ENCODE data around the gene CDK14. TPM values are rescaled to one million over a fixed set of nuclear protein-coding genes. Genes with fewer than 3 reads are reported as not detected.

The CDK14 gene
- total RNA-seq, 1 experiment from 2014 or later = 57.9 TPM

GRCh38 chr7:90910136-90910535 lies 314.0 kb downstream of the CDK14 start (continued):
- TF ChIP-seq ZBTB43 (CRISPR knock-in tag; IDR thresholded peaks at IDR 0.05) (no peak), FOXJ3 (CRISPR knock-in tag; IDR thresholded peaks at IDR 0.05; ENCODE audit: borderline replicate concordance) (no peak), E2F5 (CRISPR knock-in tag; IDR thresholded peaks at IDR 0.05) (no peak), TEAD4 (CRISPR knock-in tag; IDR thresholded peaks at IDR 0.05) (no peak), AR (CRISPR knock-in tag; IDR thresholded peaks at IDR 0.05) (no peak), PRDM15 (CRISPR knock-in tag; IDR thresholded peaks at IDR 0.05) (no peak), IRF2 (CRISPR knock-in tag; IDR thresholded peaks at IDR 0.05; ENCODE audit: borderline replicate concordance, low read depth) (no peak)

GRCh38 chr7:90916319-90916718 lies 320.2 kb downstream of the CDK14 start:
- no peaks in the 10 kb centered on the region for H3K27me3 Mint-ChIP-seq (ENCODE audit: low read depth)
- POLR2A ChIA-PET = no interaction called here
- peaks cover 15% of the 10 kb centered on the region for H3K4me1 Mint-ChIP-seq
- no peak for TF ChIP-seq MXD4 (CRISPR knock-in tag; IDR thresholded peaks at IDR 0.05; ENCODE audit: borderline replicate concordance)
- no peak for TF ChIP-seq TEAD4 (CRISPR knock-in tag; IDR thresholded peaks at IDR 0.05)
- TF ChIP-seq TCF7 (CRISPR knock-in tag; IDR thresholded peaks at IDR 0.05; ENCODE audit: low read depth) = no peak
- TF ChIP-seq ZNF219 (CRISPR knock-in tag; IDR thresholded peaks at IDR 0.05; ENCODE audit: borderline replicate concordance) = no peak
- TF ChIP-seq ATF6 (CRISPR knock-in tag; IDR thresholded peaks at IDR 0.05) = no peak
- no peak for TF ChIP-seq SMAD3 (CRISPR knock-in tag; IDR thresholded peaks at IDR 0.05; ENCODE audit: borderline replicate concordance)
- TF ChIP-seq ARID4B (CRISPR knock-in tag; IDR thresholded peaks at IDR 0.05; ENCODE audit: borderline replicate concordance) = no peak
- no peak for TF ChIP-seq CBFB (CRISPR knock-in tag; IDR thresholded peaks at IDR 0.05; ENCODE audit: low read depth)
- no peak for TF ChIP-seq CDX4 (CRISPR knock-in tag; IDR thresholded peaks at IDR 0.05; ENCODE audit: borderline replicate concordance)
- TF ChIP-seq ZNF121 (CRISPR knock-in tag; IDR thresholded peaks at IDR 0.05) = no peak
- no peak overlapping the region for H3K4me3 Mint-ChIP-seq
- peak; percentile 68 for ATAC-seq
- H3K36me3 Mint-ChIP-seq = no peaks in the 10 kb centered on the region
- CTCF ChIA-PET = no interaction called here
- no peak for DNase-seq (ENCODE audit: low spot score)
- H3K9me3 Mint-ChIP-seq = no peaks in the 10 kb centered on the region
- H3K27ac Mint-ChIP-seq = no peak overlapping the region
